GM23338 (cell line): ENCODE results near the gene FIP1L1.

Source experiments
- CREB1 ChIP-seq: fragments of 250-450 bp; sonication (Bioruptor Pico); IDR thresholded peaks from 2 replicates; pipeline ENCODE4 v1.5.0; 2020; ENCODE audit warnings: low read depth, mild to moderate bottlenecking, moderate library complexity
- EZH2 ChIP-seq: fragments of 200-600 bp; sonication (generic); IDR thresholded peaks from one replicate; pipeline ENCODE4 v1.8.0; 2017; ENCODE audit warnings: antibody characterized with exemption, mild to moderate bottlenecking, low read depth; ENCODE audit not compliant: unreplicated experiment
- EZH2phosphoT487 ChIP-seq: fragments of 200-600 bp; sonication (generic); IDR thresholded peaks from one replicate; pipeline ENCODE4 v1.8.1; 2018; ENCODE audit warnings: antibody characterized with exemption; ENCODE audit not compliant: unreplicated experiment
- JUNB ChIP-seq: IDR thresholded peaks from one replicate; pipeline ENCODE4 v1.6.1; 2016; ENCODE audit warnings: antibody characterized with exemption; ENCODE audit not compliant: unreplicated experiment
- NANOG ChIP-seq: IDR thresholded peaks from 2 replicates; pipeline ENCODE4 v1.6.1; 2016; ENCODE audit warnings: antibody characterized with exemption, borderline replicate concordance
- POLR2AphosphoS5 ChIP-seq: IDR thresholded peaks from 2 replicates; pipeline ENCODE4 v1.6.1; 2016; ENCODE audit warnings: antibody characterized with exemption, low read depth
- REST ChIP-seq: IDR thresholded peaks from one replicate; pipeline ENCODE4 v1.6.1; 2018; ENCODE audit warnings: antibody characterized with exemption; ENCODE audit not compliant: unreplicated experiment
- STAT1 ChIP-seq: IDR thresholded peaks from one replicate; pipeline ENCODE4 v1.6.1; 2016; ENCODE audit warnings: antibody characterized with exemption; ENCODE audit not compliant: unreplicated experiment
- ZNF114 ChIP-seq: fragments of 250-450 bp; sonication (Bioruptor Pico); IDR thresholded peaks from 2 replicates; pipeline ENCODE4 v1.5.0; 2020; ENCODE audit warnings: mild to moderate bottlenecking, moderate library complexity
- ZNF331 ChIP-seq: fragments of 250-450 bp; sonication (Bioruptor Pico); IDR thresholded peaks from 2 replicates; pipeline ENCODE4 v1.5.0; 2020; ENCODE audit warnings: low read depth, mild to moderate bottlenecking, moderate library complexity
- TF ChIP-seq, protein P1 (sequence below), 2 experiments: fragments of 200-600 bp in 1 of 2; sonication (generic) in 1 of 2; conservative IDR thresholded peaks; 2 replicates each; pipeline versions ENCODE4 v1.5.1 to v1.6.1; 2016 to 2017; ENCODE audit warnings: antibody characterized with exemption in 2 of 2, low read depth in 2 of 2, mild to moderate bottlenecking in 2 of 2, moderate library complexity in 1 of 2
- TF ChIP-seq, protein P2 (sequence below): IDR thresholded peaks from 2 replicates; pipeline ENCODE4 v1.6.1; 2016; ENCODE audit warnings: antibody characterized with exemption
- TF ChIP-seq, protein P3 (sequence below): fragments of 250-450 bp; sonication (Bioruptor Pico); IDR thresholded peaks from 2 replicates; pipeline ENCODE4 v1.5.0; 2020; ENCODE audit warnings: mild to moderate bottlenecking, moderate library complexity

GRCh38 chr4:53502094-53502493, 124.7 kb downstream of the FIP1L1 start:
- TF ChIP-seq, protein P1, sequence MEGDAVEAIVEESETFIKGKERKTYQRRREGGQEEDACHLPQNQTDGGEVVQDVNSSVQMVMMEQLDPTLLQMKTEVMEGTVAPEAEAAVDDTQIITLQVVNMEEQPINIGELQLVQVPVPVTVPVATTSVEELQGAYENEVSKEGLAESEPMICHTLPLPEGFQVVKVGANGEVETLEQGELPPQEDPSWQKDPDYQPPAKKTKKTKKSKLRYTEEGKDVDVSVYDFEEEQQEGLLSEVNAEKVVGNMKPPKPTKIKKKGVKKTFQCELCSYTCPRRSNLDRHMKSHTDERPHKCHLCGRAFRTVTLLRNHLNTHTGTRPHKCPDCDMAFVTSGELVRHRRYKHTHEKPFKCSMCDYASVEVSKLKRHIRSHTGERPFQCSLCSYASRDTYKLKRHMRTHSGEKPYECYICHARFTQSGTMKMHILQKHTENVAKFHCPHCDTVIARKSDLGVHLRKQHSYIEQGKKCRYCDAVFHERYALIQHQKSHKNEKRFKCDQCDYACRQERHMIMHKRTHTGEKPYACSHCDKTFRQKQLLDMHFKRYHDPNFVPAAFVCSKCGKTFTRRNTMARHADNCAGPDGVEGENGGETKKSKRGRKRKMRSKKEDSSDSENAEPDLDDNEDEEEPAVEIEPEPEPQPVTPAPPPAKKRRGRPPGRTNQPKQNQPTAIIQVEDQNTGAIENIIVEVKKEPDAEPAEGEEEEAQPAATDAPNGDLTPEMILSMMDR (conservative IDR thresholded peaks at IDR 0.05; ENCODE audit: low read depth in 2 of 2) = no peak
- TF ChIP-seq CREB1 (CRISPR knock-in tag) = no peak
- TF ChIP-seq EZH2phosphoT487 = no peak
- TF ChIP-seq JUNB = no peak
- TF ChIP-seq POLR2AphosphoS5 = no peak
- no peak for TF ChIP-seq EZH2
- TF ChIP-seq ZNF331 (CRISPR knock-in tag) = no peak
- no peak for TF ChIP-seq REST
- TF ChIP-seq ZNF114 (CRISPR knock-in tag) = no peak
- TF ChIP-seq, protein P2, sequence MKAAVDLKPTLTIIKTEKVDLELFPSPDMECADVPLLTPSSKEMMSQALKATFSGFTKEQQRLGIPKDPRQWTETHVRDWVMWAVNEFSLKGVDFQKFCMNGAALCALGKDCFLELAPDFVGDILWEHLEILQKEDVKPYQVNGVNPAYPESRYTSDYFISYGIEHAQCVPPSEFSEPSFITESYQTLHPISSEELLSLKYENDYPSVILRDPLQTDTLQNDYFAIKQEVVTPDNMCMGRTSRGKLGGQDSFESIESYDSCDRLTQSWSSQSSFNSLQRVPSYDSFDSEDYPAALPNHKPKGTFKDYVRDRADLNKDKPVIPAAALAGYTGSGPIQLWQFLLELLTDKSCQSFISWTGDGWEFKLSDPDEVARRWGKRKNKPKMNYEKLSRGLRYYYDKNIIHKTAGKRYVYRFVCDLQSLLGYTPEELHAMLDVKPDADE = no peak
- no peak for TF ChIP-seq NANOG
- TF ChIP-seq, protein P3, sequence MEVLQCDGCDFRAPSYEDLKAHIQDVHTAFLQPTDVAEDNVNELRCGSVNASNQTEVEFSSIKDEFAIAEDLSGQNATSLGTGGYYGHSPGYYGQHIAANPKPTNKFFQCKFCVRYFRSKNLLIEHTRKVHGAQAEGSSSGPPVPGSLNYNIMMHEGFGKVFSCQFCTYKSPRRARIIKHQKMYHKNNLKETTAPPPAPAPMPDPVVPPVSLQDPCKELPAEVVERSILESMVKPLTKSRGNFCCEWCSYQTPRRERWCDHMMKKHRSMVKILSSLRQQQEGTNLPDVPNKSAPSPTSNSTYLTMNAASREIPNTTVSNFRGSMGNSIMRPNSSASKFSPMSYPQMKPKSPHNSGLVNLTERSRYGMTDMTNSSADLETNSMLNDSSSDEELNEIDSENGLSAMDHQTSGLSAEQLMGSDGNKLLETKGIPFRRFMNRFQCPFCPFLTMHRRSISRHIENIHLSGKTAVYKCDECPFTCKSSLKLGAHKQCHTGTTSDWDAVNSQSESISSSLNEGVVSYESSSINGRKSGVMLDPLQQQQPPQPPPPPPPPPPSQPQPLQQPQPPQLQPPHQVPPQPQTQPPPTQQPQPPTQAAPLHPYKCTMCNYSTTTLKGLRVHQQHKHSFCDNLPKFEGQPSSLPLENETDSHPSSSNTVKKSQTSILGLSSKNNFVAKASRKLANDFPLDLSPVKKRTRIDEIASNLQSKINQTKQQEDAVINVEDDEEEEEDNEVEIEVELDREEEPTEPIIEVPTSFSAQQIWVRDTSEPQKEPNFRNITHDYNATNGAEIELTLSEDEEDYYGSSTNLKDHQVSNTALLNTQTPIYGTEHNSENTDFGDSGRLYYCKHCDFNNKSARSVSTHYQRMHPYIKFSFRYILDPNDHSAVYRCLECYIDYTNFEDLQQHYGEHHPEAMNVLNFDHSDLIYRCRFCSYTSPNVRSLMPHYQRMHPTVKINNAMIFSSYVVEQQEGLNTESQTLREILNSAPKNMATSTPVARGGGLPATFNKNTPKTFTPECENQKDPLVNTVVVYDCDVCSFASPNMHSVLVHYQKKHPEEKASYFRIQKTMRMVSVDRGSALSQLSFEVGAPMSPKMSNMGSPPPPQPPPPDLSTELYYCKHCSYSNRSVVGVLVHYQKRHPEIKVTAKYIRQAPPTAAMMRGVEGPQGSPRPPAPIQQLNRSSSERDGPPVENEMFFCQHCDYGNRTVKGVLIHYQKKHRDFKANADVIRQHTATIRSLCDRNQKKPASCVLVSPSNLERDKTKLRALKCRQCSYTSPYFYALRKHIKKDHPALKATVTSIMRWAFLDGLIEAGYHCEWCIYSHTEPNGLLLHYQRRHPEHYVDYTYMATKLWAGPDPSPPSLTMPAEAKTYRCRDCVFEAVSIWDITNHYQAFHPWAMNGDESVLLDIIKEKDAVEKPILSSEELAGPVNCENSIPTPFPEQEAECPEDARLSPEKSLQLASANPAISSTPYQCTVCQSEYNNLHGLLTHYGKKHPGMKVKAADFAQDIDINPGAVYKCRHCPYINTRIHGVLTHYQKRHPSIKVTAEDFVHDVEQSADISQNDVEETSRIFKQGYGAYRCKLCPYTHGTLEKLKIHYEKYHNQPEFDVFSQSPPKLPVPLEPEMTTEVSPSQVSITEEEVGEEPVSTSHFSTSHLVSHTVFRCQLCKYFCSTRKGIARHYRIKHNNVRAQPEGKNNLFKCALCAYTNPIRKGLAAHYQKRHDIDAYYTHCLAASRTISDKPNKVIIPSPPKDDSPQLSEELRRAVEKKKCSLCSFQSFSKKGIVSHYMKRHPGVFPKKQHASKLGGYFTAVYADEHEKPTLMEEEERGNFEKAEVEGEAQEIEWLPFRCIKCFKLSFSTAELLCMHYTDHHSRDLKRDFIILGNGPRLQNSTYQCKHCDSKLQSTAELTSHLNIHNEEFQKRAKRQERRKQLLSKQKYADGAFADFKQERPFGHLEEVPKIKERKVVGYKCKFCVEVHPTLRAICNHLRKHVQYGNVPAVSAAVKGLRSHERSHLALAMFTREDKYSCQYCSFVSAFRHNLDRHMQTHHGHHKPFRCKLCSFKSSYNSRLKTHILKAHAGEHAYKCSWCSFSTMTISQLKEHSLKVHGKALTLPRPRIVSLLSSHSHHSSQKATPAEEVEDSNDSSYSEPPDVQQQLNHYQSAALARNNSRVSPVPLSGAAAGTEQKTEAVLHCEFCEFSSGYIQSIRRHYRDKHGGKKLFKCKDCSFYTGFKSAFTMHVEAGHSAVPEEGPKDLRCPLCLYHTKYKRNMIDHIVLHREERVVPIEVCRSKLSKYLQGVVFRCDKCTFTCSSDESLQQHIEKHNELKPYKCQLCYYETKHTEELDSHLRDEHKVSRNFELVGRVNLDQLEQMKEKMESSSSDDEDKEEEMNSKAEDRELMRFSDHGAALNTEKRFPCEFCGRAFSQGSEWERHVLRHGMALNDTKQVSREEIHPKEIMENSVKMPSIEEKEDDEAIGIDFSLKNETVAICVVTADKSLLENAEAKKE = no peak
- no peak for TF ChIP-seq STAT1
